HepG2 (cell line): Measurements from ENCODE around the gene TRIM25. TPM values are rescaled to one million over a fixed set of nuclear protein-coding genes. Genes with fewer than 3 reads are reported as not detected.

Experiments
- ADNP ChIP-seq: sonication (generic); formaldehyde crosslinking; IDR thresholded peaks from 2 replicates; pipeline ENCODE4 v1.4.0; 2020; ENCODE audit warnings: missing genetic modification reagents
- AKAP8 ChIP-seq: sonication (generic); formaldehyde crosslinking; IDR thresholded peaks from 2 replicates; pipeline ENCODE4 v1.5.1; 2020; ENCODE audit warnings: mild to moderate bottlenecking, missing genetic modification reagents
- ESRRA ChIP-seq: sonication (generic); formaldehyde crosslinking; IDR thresholded peaks from 2 replicates; pipeline ENCODE4 v1.5.1; 2020; ENCODE audit warnings: mild to moderate bottlenecking, low read depth, missing genetic modification reagents
- KLF12 ChIP-seq: sonication (generic); formaldehyde crosslinking; IDR thresholded peaks from 2 replicates; pipeline ENCODE4 v1.4.0; 2020; ENCODE audit warnings: missing genetic modification reagents, borderline replicate concordance
- MAZ ChIP-seq, 2 experiments: sonication (generic) in 1 of 2; formaldehyde crosslinking in 1 of 2; IDR thresholded peaks; 2 replicates each; pipeline versions ENCODE4 v1.5.0 to v1.6.1; 2012 to 2020; ENCODE audit warnings: low read depth in 2 of 2, mild to moderate bottlenecking in 2 of 2, borderline replicate concordance in 1 of 2, improper control_type of control experiment in 1 of 2, low read length in 1 of 2, missing genetic modification reagents in 1 of 2, moderate library complexity in 1 of 2
- RAD21 ChIP-seq: fragments of 450-650 bp; formaldehyde crosslinking; IDR thresholded peaks from 2 replicates; pipeline ENCODE4 v1.5.0; 2020; ENCODE audit warnings: mild to moderate bottlenecking
- REXO4 ChIP-seq: sonication (generic); formaldehyde crosslinking; IDR thresholded peaks from 2 replicates; pipeline ENCODE4 v1.8.0; 2022; ENCODE audit warnings: missing genetic modification reagents, mild to moderate bottlenecking, borderline replicate concordance
- SALL1 ChIP-seq: sonication (generic); formaldehyde crosslinking; IDR thresholded peaks from 2 replicates; pipeline ENCODE4 v1.8.0; 2022; ENCODE audit warnings: mild to moderate bottlenecking, missing genetic modification reagents
- SP5 ChIP-seq: IDR thresholded peaks from 2 replicates; pipeline ENCODE4 v1.6.1; 2016; ENCODE audit warnings: low read depth, borderline replicate concordance
- ZFP41 ChIP-seq: sonication (generic); formaldehyde crosslinking; IDR thresholded peaks from 2 replicates; pipeline ENCODE4 v1.4.0; 2020; ENCODE audit warnings: mild to moderate bottlenecking, missing genetic modification reagents, borderline replicate concordance
- ZNF331 ChIP-seq: sonication (generic); formaldehyde crosslinking; IDR thresholded peaks from 2 replicates; pipeline ENCODE4 v1.4.0; 2020; ENCODE audit warnings: missing genetic modification reagents
- ZNF570 ChIP-seq: sonication (generic); formaldehyde crosslinking; IDR thresholded peaks from 2 replicates; pipeline ENCODE4 v1.4.0; 2020; ENCODE audit warnings: mild to moderate bottlenecking, missing genetic modification reagents, borderline replicate concordance
- ZNF703 ChIP-seq: sonication (generic); formaldehyde crosslinking; IDR thresholded peaks from 2 replicates; pipeline ENCODE4 v1.5.1; 2020; ENCODE audit warnings: missing genetic modification reagents, mild to moderate bottlenecking, moderate library complexity, borderline replicate concordance
- ZNF776 ChIP-seq: sonication (generic); formaldehyde crosslinking; IDR thresholded peaks from 2 replicates; pipeline ENCODE4 v1.4.0; 2020; ENCODE audit warnings: mild to moderate bottlenecking, missing genetic modification reagents
- ZNF781 ChIP-seq: sonication (generic); formaldehyde crosslinking; IDR thresholded peaks from 2 replicates; pipeline ENCODE4 v1.5.1; 2020; ENCODE audit warnings: borderline replicate concordance, mild to moderate bottlenecking, missing genetic modification reagents; ENCODE audit errors: not compliant biosample characterization
- ZSCAN9 ChIP-seq: IDR thresholded peaks from 2 replicates; pipeline ENCODE4 v1.6.1; 2016; ENCODE audit warnings: borderline replicate concordance
- polyA plus RNA-seq, 8 experiments: library from polyadenylated mRNA; depleted of rRNA in 3 of 8; stranded (reverse) in 7 of 8; unstranded in 1 of 8; fragments of >200 nt; fragmentation: Illumina TruSeq in 4 of 8; extraction: Trizol in 4 of 8; gene quantifications; 2 replicates each; pipeline versions ENCODE4 v1.2.1 to v1.2.3, GENCODE V29; 2011 to 2016; ENCODE audit warnings: low read depth in 4 of 8, missing spikeins in 1 of 8, mixed read lengths in 1 of 8; ENCODE audit not compliant: insufficient read depth in 1 of 8
- total RNA-seq, 5 experiments: library from RNA; depleted of rRNA; stranded (reverse); fragments of >200 nt; fragmentation: Illumina TruSeq; extraction: Trizol; gene quantifications; 2 replicates each; pipeline ENCODE4 v1.2.3, GENCODE V29; 2016; ENCODE audit warnings: low read depth in 1 of 5
- TF ChIP-seq, protein P1 (sequence below): sonication (generic); formaldehyde crosslinking; IDR thresholded peaks from 2 replicates; pipeline ENCODE4 v1.4.0; 2020; ENCODE audit warnings: missing genetic modification reagents, borderline replicate concordance
- TF ChIP-seq, protein P2 (sequence below): sonication (generic); formaldehyde crosslinking; IDR thresholded peaks from 2 replicates; pipeline ENCODE4 v1.5.0; 2020; ENCODE audit warnings: mild to moderate bottlenecking, missing genetic modification reagents

Gene TRIM25
- total and polyA plus RNA-seq, 2 of the 13 experiments (the other 11 are each of a cell fraction or from before 2014, with no cell fraction given), result 30.8 to 42.2 TPM

DNA sequence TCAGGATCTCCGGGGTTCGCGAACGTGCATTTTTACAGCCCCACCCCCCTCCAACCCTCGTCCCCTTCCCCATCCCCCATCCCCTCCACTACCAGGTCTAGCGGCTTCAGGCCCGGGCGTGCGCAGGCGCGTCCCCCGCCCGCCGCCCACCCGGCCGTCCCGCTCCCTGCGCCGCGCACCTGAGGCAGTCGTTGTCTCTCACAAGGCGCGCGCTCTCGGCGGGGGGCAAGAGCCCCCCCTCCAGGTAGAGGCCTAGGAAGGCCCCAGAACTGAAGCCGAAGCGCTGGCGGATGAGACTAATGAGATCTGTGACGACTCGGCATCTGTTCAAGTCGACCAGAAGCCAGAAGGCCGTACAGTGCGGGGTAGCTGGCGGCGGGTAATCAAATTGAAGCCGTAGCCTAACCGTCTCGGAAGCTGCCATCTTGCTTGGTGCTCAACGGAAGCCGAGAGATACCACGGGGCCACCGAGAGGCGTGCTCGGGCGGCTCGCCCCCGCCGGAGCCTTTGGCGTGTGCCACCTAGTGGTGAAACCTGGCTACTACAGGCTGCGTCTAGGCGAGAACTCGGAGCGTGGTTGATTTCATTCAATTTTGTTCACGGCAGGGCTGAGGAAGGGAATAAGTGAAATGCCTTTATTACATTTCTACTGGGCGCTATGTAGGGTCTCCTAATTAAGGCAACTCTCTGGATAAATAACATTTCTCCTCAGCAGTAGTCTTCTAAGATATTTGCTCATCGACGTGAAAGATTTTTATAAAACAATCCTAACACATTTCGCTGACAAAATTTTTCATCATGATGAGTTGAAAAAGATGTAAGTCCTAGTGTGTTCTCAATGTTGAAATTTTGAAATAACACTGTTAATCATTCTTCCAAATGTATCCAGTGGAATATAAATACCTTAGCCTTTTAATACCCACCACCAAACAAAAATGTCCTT, 47.0 kb upstream of the TRIM25 start, which contains the start of gene COIL (continued):
- TF ChIP-seq AKAP8 (CRISPR knock-in tag) (no peak), RAD21 (CRISPR knock-in tag) (peak; percentile 86), SP5 (CRISPR knock-in tag) (0 out of 2 replicates have a peak, but pooled peaks have one; percentile 29), SALL1 (CRISPR knock-in tag) (peak; percentile 92), ZNF703 (CRISPR knock-in tag) (no peak; the same call in 1 of the 2 replicates), KLF12 (CRISPR knock-in tag) (peak; percentile 83), ZNF570 (no peak), ZNF776 (CRISPR knock-in tag) (0 out of 2 replicates have a peak, but pooled peaks have one; percentile 20), ADNP (peak; percentile 59; the same call in 1 of the 2 replicates), ZNF781 (CRISPR knock-in tag) (peak; percentile 90), ZFP41 (no peak), ZNF331 (CRISPR knock-in tag) (peak; percentile 83), MAZ (IDR thresholded peaks at IDR 0.05; ENCODE audit: borderline replicate concordance, low read depth, low read length) (peak; percentile 100), MAZ (CRISPR knock-in tag; IDR thresholded peaks at IDR 0.05; ENCODE audit: low read depth) (peak; percentile 99), ESRRA (peak; percentile 58; the same call in 1 of the 2 replicates), REXO4 (CRISPR knock-in tag) (no peak), ZSCAN9 (CRISPR knock-in tag) (no peak; the same call in 1 of the 2 replicates)
- TF ChIP-seq, protein P1, sequence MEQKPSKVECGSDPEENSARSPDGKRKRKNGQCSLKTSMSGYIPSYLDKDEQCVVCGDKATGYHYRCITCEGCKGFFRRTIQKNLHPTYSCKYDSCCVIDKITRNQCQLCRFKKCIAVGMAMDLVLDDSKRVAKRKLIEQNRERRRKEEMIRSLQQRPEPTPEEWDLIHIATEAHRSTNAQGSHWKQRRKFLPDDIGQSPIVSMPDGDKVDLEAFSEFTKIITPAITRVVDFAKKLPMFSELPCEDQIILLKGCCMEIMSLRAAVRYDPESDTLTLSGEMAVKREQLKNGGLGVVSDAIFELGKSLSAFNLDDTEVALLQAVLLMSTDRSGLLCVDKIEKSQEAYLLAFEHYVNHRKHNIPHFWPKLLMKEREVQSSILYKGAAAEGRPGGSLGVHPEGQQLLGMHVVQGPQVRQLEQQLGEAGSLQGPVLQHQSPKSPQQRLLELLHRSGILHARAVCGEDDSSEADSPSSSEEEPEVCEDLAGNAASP (CRISPR knock-in tag), result peak; percentile 80
- TF ChIP-seq, protein P2, sequence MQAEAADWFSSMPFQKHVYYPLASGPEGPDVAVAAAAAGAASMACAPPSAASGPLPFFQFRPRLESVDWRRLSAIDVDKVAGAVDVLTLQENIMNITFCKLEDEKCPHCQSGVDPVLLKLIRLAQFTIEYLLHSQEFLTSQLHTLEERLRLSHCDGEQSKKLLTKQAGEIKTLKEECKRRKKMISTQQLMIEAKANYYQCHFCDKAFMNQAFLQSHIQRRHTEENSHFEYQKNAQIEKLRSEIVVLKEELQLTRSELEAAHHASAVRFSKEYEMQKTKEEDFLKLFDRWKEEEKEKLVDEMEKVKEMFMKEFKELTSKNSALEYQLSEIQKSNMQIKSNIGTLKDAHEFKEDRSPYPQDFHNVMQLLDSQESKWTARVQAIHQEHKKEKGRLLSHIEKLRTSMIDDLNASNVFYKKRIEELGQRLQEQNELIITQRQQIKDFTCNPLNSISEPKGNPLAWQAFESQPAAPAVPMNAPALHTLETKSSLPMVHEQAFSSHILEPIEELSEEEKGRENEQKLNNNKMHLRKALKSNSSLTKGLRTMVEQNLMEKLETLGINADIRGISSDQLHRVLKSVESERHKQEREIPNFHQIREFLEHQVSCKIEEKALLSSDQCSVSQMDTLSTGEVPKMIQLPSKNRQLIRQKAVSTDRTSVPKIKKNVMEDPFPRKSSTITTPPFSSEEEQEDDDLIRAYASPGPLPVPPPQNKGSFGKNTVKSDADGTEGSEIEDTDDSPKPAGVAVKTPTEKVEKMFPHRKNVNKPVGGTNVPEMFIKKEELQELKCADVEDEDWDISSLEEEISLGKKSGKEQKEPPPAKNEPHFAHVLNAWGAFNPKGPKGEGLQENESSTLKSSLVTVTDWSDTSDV (CRISPR knock-in tag), result no peak
